Measurements from ENCODE around the gene CNDP1.

DNA sequence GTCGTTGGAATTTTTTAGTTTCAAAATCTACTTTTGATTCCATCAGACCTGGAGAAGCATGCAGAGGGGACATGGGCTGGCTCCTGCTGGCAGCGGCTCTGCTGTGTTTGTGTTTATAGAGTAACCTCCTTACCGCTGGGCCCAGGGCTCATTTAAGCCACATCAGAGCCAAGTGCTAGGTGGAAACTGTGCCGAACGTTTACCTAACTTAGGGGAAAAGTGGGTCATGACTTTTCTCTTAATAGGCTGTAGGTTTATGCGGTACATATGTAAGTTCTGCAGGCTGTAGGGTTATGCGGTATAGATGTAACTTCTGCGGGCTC is 20.5 kb upstream of the CNDP1 start:
- TF ChIP-seq, protein P1, sequence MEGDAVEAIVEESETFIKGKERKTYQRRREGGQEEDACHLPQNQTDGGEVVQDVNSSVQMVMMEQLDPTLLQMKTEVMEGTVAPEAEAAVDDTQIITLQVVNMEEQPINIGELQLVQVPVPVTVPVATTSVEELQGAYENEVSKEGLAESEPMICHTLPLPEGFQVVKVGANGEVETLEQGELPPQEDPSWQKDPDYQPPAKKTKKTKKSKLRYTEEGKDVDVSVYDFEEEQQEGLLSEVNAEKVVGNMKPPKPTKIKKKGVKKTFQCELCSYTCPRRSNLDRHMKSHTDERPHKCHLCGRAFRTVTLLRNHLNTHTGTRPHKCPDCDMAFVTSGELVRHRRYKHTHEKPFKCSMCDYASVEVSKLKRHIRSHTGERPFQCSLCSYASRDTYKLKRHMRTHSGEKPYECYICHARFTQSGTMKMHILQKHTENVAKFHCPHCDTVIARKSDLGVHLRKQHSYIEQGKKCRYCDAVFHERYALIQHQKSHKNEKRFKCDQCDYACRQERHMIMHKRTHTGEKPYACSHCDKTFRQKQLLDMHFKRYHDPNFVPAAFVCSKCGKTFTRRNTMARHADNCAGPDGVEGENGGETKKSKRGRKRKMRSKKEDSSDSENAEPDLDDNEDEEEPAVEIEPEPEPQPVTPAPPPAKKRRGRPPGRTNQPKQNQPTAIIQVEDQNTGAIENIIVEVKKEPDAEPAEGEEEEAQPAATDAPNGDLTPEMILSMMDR (IDR thresholded peaks at IDR 0.05), result no peak
- TF ChIP-seq, protein P2, sequence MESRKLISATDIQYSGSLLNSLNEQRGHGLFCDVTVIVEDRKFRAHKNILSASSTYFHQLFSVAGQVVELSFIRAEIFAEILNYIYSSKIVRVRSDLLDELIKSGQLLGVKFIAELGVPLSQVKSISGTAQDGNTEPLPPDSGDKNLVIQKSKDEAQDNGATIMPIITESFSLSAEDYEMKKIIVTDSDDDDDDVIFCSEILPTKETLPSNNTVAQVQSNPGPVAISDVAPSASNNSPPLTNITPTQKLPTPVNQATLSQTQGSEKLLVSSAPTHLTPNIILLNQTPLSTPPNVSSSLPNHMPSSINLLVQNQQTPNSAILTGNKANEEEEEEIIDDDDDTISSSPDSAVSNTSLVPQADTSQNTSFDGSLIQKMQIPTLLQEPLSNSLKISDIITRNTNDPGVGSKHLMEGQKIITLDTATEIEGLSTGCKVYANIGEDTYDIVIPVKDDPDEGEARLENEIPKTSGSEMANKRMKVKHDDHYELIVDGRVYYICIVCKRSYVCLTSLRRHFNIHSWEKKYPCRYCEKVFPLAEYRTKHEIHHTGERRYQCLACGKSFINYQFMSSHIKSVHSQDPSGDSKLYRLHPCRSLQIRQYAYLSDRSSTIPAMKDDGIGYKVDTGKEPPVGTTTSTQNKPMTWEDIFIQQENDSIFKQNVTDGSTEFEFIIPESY (IDR thresholded peaks at IDR 0.05; ENCODE audit: borderline replicate concordance, low read depth), result no peak
- no peak for TF ChIP-seq POLR2AphosphoS5 (IDR thresholded peaks at IDR 0.05; ENCODE audit: low read depth, low read length)
